ENCODE measurements around the gene SULT4A1.
A peak's percentile ranks its signal among the peaks of the same experiment; 100 is the strongest.
"Not testable (repeated sequence)": the region's sequence is repeated elsewhere in the genome, so short reads cannot be mapped to it uniquely, and the experiment has no call there.

SULT4A1 gene

DNA sequence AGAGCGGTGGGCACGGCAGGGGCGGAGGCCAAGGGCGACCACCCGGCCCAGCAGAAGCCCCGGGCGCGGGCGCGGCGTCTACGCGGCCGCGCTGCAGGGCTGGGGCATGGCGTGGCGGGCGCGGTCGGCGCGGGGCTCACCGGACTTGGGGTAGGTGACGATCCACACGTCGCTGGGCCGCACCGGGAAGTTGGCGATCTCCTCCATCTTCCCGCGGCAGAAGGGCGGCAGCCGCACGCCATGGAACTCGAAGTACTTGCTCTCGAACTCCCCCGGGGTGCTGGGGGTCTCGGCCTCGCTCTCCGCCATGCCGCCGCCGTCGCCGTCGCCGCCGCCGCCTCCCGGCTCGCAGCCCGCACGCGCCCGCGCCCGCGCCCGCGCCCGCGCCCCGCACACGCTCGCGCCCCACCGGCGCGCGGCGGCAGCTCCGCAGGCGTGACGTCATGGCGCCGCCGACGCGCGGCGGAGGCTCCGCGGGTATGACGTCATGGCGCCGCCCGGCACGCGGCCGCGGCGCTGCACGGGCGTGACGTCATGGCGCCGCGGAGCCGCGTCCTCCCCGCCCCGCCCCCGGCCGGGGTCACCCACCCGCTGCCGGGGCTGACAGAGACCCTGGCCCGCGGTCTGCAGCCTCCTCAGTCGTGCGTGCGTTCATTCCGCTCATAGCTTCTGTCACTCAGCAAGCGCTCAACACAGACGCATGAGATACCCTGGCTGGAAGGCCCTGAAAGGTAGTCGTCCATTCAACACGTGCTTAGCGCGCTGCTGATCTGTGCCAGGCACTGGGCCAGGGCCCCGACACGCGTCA lies at the start of gene SULT4A1:
TSS of gene SULT4A1 (minus strand) at position 440 of the 808 bp plus-strand sequence. CDS start at position 309, 131 bp downstream.
- peak; percentile 52 for DNase-seq (ENCODE audit: low read depth, low spot score)

GRCh38 chr22:43911351-43911750 lies 49.0 kb upstream of the SULT4A1 start:
- peak; percentile 69 for DNase-seq (ENCODE audit: low read depth, low spot score)

DNA sequence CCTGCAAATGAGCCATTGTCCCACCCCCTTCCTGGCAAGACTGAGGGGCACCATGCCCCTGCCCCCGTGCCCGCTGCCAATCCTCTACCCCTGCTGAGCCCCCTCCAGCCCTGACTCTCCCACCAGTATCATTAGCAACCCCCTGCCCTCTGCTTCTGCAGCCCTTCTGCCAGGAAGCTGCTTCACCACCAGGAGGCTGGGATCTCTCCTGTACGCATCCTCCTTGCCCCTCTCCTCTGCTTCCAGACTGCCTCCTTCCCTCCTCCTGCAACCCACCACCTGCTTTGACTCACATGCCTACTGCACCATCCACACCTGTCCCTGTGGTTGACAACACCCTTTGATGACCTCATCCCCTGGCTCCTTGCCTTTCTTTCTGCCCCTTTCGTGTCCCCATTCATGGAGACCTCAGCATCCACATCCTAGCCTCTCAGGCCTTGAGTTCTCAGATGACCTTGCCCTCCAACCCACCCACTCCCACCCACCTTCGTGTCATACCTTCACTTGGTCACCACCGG lies 47.9 kb upstream of the SULT4A1 start:
- DNase-seq (ENCODE audit: low read depth, low spot score) = no peak

GRCh38 chr22:43909708-43910107 lies 47.4 kb upstream of the SULT4A1 start:
- DNase-seq (ENCODE audit: low read depth, low spot score) = no peak

GRCh38 chr22:43905681-43906080 lies 43.4 kb upstream of the SULT4A1 start:
- no peak for DNase-seq (ENCODE audit: low read depth, low spot score)

GRCh38 chr22:43904412-43904811 lies 42.1 kb upstream of the SULT4A1 start:
- not testable (repeated sequence) for DNase-seq (ENCODE audit: low read depth, low spot score)

DNA sequence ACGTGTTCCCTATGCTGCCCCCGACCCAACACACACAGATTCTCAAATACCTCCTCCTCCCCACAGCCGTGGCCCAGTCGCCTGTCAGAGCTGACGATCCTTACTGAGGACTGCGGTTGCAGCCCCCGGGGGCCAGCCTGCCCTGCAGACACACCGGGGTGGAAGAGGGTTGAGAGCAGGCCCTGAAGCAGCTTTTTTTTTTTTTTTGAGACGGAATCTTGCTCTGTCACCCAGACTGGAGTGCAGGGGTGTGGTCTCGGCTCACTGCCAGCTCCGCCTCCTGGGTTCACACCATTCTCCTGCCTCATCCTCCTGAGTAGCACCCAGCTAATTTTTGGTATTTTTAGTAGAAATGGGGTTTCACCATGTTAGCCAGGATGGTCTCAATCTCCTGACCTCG lies 40.7 kb upstream of the SULT4A1 start:
- peak; percentile 67 for DNase-seq (ENCODE audit: low read depth, low spot score)

- DNase-seq (ENCODE audit: low read depth, low spot score) = no peak
These were observed 39.8 kb upstream of the SULT4A1 start for GRCh38 chr22:43901976-43902643.

- DNase-seq (ENCODE audit: low read depth, low spot score) = no peak
These were observed 37.9 kb upstream of the SULT4A1 start for GRCh38 chr22:43900206-43900605.

GRCh38 chr22:43897751-43898261 lies 35.5 kb upstream of the SULT4A1 start:
- no peak for DNase-seq (ENCODE audit: low read depth, low spot score)

- DNase-seq (ENCODE audit: low read depth, low spot score) = peak; percentile 27
These were observed 33.8 kb upstream of the SULT4A1 start for GRCh38 chr22:43895986-43896645.

GRCh38 chr22:43894122-43894521 lies 31.8 kb upstream of the SULT4A1 start:
- DNase-seq (ENCODE audit: low read depth, low spot score) = no peak

DNA sequence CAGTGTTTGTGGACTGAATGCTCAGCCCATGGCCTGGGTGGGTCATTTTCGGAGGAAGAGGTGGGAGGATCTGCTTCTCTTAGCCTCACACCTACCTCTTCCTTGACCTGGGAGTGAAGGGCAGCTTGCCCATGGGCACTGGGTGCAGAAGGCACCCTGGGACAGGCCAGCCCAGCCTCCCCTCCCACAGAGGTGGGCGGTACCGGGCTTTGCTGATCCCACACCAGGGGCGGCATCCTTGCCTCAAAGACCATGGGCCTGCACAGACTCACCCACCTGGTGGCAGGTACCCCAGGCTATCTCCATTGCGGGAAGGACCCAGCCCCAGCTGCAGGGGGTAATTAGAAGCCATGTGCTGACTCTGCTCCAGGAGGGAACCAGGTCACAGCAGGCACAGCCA lies 31.0 kb upstream of the SULT4A1 start:
- no peak for DNase-seq (ENCODE audit: low read depth, low spot score)

- DNase-seq (ENCODE audit: low read depth, low spot score) = no peak
These were observed 30.0 kb upstream of the SULT4A1 start for GRCh38 chr22:43892183-43892894.

- DNase-seq (ENCODE audit: low read depth, low spot score) = peak; percentile 41
These were observed 29.3 kb upstream of the SULT4A1 start, which contains the start of gene PNPLA5 for GRCh38 chr22:43891360-43892182. TSS of gene PNPLA5 (minus strand) at chr22:43892013. CDS start at chr22:43891880, 133 bp downstream.

GRCh38 chr22:43890901-43891331 lies 28.6 kb upstream of the SULT4A1 start:
- DNase-seq (ENCODE audit: low read depth, low spot score) = no peak

- no peak for DNase-seq (ENCODE audit: low read depth, low spot score)
These were observed 27.5 kb upstream of the SULT4A1 start for GRCh38 chr22:43889860-43890253.

- DNase-seq (ENCODE audit: low read depth, low spot score) = no peak
These were observed 27.0 kb upstream of the SULT4A1 start for GRCh38 chr22:43889201-43889859.

- DNase-seq (ENCODE audit: low read depth, low spot score) = no peak
These were observed 26.4 kb upstream of the SULT4A1 start for GRCh38 chr22:43888740-43889139.

DNA sequence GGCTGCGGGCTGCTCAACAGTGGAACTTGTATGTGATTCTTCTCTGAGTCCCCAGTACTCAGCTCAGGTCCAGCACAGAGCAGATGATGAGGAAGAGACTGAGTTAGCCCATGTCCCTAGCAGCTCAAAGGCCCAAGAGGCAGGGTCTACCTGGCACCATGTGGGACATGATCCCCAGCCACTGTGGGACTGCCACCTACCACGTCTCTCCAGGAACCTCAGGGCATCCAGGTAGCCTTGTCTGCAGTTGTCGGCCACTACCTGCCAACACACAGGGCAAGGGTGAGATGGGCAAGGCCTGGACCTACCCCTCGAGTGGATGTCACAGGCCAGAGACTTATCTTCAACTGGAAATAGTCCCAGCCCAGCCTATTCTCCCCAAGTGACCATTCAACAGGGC lies 25.1 kb upstream of the SULT4A1 start:
- DNase-seq (ENCODE audit: low read depth, low spot score) = no peak
